Measurements from ENCODE around the gene CNP. TPM values are rescaled to one million over a fixed set of nuclear protein-coding genes. Genes with fewer than 3 reads are reported as not detected.
"Not testable (repeated sequence)": the region's sequence is repeated elsewhere in the genome, so short reads cannot be mapped to it uniquely, and the experiment has no call there.

CNP gene
- total RNA-seq, 2 experiments from 2014 or later = 81.2 to 97.5 TPM

GRCh38 chr17:42002175-42002791, 35.7 kb downstream of the CNP start:
- Mint-ChIP-seq H3K27ac (no peak overlapping the region), H3K4me3 (no peak overlapping the region), H3K36me3 (ENCODE audit: low read depth) (peaks cover 26% of the 10 kb centered on the region), H3K9me3 (no peaks in the 10 kb centered on the region), H3K27me3 (no peaks in the 10 kb centered on the region), H3K4me1 (peaks cover 31% of the 10 kb centered on the region)
- DNase-seq = no peak
- ChIA-PET POLR2A (no interaction called here), CTCF (interaction anchor here (0.8 to 9.2 kb wide), 4 partner anchors 16 to 178 kb away, joined by 3 to 62 read pairs (median 3); partner anchors contain the start of genes DNAJC7 and NKIRAS2)

DNA sequence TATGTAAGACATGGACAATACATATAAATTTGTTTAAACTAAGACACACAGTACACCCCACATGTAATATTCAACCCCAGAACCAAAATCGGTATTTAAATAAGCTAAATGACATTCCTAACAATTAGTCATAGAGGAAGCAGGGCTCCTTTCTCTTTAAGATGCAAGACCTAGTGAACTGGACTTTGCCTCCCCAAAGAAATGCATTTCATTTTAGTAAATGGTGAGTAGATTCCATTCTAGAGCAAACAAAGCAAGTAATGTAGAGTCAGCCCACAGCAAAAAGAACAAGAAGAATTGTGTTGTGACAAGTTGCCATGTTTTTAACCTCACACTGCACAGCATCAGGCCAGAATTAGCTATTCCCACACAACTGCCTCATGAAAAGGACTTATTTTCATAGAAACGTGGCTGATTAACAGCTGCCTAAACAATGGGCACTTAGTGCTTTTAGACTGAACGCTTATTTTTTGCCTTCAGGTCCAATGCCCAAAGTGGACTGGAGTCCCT, 36.3 kb downstream of the CNP start:
- ChIA-PET POLR2A (no interaction called here), CTCF (interaction anchor here (0.8 to 9.2 kb wide), 4 partner anchors 15 to 178 kb away, joined by 3 to 62 read pairs (median 3); partner anchors contain the start of genes DNAJC7 and NKIRAS2)
- Mint-ChIP-seq H3K27me3 (no peaks in the 10 kb centered on the region), H3K27ac (no peak overlapping the region), H3K4me3 (no peak overlapping the region), H3K36me3 (ENCODE audit: low read depth) (peaks cover 26% of the 10 kb centered on the region), H3K9me3 (no peaks in the 10 kb centered on the region), H3K4me1 (peaks cover 32% of the 10 kb centered on the region)
- no peak for DNase-seq

GRCh38 chr17:42005166-42005565, 38.6 kb downstream of the CNP start:
- H3K27me3 Mint-ChIP-seq = no peaks in the 10 kb centered on the region
- no peak overlapping the region for H3K27ac Mint-ChIP-seq
- peaks cover 26% of the 10 kb centered on the region for H3K36me3 Mint-ChIP-seq (ENCODE audit: low read depth)
- no peak for DNase-seq
- H3K4me3 Mint-ChIP-seq = no peak overlapping the region
- no peaks in the 10 kb centered on the region for H3K9me3 Mint-ChIP-seq
- CTCF ChIA-PET = interaction anchor here (1.0 to 9.2 kb wide), 2 partner anchors 13 to 21 kb away, joined by 3 to 62 read pairs; partner anchors contain the start of genes DNAJC7 and NKIRAS2
- peaks cover 41% of the 10 kb centered on the region for H3K4me1 Mint-ChIP-seq
- POLR2A ChIA-PET = no interaction called here

GRCh38 chr17:42009170-42009569, 42.6 kb downstream of the CNP start:
- Mint-ChIP-seq H3K36me3 (ENCODE audit: low read depth) (peaks cover 20% of the 10 kb centered on the region), H3K9me3 (no peaks in the 10 kb centered on the region), H3K27me3 (no peaks in the 10 kb centered on the region), H3K27ac (peak overlapping the region; percentile 39), H3K4me1 (peaks cover 52% of the 10 kb centered on the region), H3K4me3 (no peak overlapping the region)
- no peak for DNase-seq
- POLR2A ChIA-PET = interaction anchor here (0.5 kb wide), 1 partner anchor 532 kb away, joined by 3 read pairs; no protein-coding TSS in a partner anchor
- CTCF ChIA-PET = interaction anchor here (0.7 to 9.2 kb wide), 3 partner anchors 9 to 91 kb away, joined by 3 to 62 read pairs (median 5); partner anchors contain the start of genes DNAJC7 and NKIRAS2

- H3K27me3 Mint-ChIP-seq, POLR2A ChIA-PET, H3K9me3 Mint-ChIP-seq, H3K27ac Mint-ChIP-seq, H3K4me3 Mint-ChIP-seq, DNase-seq: not testable (repeated sequence)
- CTCF ChIA-PET = interaction anchor here (9.2 kb wide), 1 partner anchor 8 kb away, joined by 62 read pairs; the partner anchor contains the start of genes DNAJC7 and NKIRAS2
- Mint-ChIP-seq H3K4me1 (peaks cover 47% of the 10 kb centered on the region), H3K36me3 (ENCODE audit: low read depth) (peaks cover 20% of the 10 kb centered on the region)
These were observed 43.7 kb downstream of the CNP start for GRCh38 chr17:42010266-42010680.

DNA sequence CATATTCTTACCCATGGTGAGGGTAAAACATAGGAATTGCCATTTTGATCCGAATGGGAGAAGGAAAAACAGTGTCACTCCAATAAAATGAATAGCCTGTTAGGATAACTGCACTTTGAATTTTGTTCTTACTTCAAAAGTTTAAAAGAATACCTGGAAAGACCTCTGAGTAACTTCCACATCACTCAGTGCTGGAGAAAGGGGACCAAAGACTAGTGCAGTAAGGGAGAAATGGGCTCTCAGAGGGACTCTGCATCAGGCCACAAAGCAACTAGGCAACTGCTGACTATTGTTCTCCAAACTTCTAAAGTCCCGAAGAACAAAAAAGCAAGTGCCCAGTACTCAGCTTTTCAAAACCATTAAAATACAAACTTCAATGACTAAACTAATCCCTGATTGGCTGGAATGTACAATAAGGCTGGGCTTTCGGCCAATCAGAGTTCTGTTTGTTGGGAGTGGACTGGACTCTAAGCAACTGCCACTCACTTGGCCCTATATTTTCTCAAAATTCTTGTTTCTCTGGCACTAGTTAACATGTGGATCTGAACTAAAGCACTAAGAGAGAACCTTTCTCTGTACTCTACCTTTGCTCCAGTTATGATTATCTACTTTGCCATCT, 44.4 kb downstream of the CNP start:
- no peaks in the 10 kb centered on the region for H3K27me3 Mint-ChIP-seq
- ChIA-PET POLR2A (no interaction called here), CTCF (no interaction called here)
- peaks cover 53% of the 10 kb centered on the region for H3K4me1 Mint-ChIP-seq
- H3K27ac Mint-ChIP-seq = no peak overlapping the region
- DNase-seq = no peak
- H3K9me3 Mint-ChIP-seq = no peaks in the 10 kb centered on the region
- no peak overlapping the region for H3K4me3 Mint-ChIP-seq
- peaks cover 20% of the 10 kb centered on the region for H3K36me3 Mint-ChIP-seq (ENCODE audit: low read depth)

DNA sequence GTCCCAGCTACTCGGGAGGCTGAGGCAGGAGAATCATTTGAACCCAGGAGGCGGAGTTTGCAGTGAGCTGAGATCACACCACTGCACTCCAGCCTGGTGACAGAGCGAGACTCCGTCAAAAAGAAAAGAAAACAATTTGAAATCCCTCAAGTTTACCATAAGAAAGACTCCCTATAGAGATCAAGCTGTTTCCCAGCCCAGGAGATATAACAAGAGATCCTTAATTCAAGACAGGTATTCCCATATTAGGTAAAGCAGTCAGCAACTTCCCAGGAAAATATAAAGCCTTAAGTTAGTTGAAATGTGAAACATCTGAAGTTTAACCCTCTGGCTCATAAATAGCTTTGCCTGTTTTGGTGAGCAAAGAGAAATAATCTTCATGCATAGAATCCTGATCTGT, 45.8 kb downstream of the CNP start:
- POLR2A ChIA-PET = interaction anchor here (1.2 kb wide), 1 partner anchor 46 kb away, joined by 4 read pairs; the partner anchor contains the start of gene CNP
- DNase-seq, CTCF ChIA-PET, H3K9me3 Mint-ChIP-seq, H3K4me3 Mint-ChIP-seq, H3K27me3 Mint-ChIP-seq, H3K27ac Mint-ChIP-seq: not testable (repeated sequence)
- H3K4me1 Mint-ChIP-seq = peaks cover 57% of the 10 kb centered on the region
- H3K36me3 Mint-ChIP-seq (ENCODE audit: low read depth) = peaks cover 23% of the 10 kb centered on the region

- H3K9me3 Mint-ChIP-seq, POLR2A ChIA-PET, H3K27me3 Mint-ChIP-seq, DNase-seq, H3K27ac Mint-ChIP-seq, H3K4me3 Mint-ChIP-seq, CTCF ChIA-PET: not testable (repeated sequence)
- peaks cover 23% of the 10 kb centered on the region for H3K36me3 Mint-ChIP-seq (ENCODE audit: low read depth)
- peaks cover 68% of the 10 kb centered on the region for H3K4me1 Mint-ChIP-seq
These were observed 47.1 kb downstream of the CNP start for GRCh38 chr17:42013740-42014139.

DNA sequence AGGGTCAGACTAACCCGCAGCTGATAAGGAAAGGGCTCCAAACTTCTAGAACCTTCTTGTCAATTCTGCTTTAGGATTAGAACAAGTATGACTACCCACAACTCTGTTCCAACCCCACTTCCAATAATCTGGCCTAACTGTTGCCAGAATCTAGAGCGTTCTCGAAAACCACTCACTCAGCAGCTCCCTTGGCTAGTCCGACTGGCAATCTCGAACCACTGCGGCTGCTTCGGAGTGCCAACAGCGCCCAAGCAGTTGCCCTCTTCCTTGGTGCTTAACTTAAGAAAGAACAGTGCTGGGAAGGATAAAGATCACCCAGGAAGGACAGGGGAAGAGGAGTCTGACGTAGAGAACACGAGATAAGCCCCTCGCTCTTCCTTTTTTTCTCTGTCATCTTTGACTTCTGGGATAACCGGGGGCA, 49.8 kb downstream of the CNP start:
- Mint-ChIP-seq H3K27me3 (no peaks in the 10 kb centered on the region), H3K27ac (peak overlapping the region; percentile 100), H3K9me3 (peaks cover 5% of the 10 kb centered on the region), H3K36me3 (ENCODE audit: low read depth) (peaks cover 13% of the 10 kb centered on the region), H3K4me3 (peak overlapping the region; percentile 99), H3K4me1 (peaks cover 72% of the 10 kb centered on the region)
- ChIA-PET POLR2A (no interaction called here), CTCF (interaction anchor here (0.6 to 7.5 kb wide), 8 partner anchors 11 to 1914 kb away, joined by 3 to 71 read pairs (median 10); partner anchors contain the start of gene DHX58)
- DNase-seq = no peak

DNA sequence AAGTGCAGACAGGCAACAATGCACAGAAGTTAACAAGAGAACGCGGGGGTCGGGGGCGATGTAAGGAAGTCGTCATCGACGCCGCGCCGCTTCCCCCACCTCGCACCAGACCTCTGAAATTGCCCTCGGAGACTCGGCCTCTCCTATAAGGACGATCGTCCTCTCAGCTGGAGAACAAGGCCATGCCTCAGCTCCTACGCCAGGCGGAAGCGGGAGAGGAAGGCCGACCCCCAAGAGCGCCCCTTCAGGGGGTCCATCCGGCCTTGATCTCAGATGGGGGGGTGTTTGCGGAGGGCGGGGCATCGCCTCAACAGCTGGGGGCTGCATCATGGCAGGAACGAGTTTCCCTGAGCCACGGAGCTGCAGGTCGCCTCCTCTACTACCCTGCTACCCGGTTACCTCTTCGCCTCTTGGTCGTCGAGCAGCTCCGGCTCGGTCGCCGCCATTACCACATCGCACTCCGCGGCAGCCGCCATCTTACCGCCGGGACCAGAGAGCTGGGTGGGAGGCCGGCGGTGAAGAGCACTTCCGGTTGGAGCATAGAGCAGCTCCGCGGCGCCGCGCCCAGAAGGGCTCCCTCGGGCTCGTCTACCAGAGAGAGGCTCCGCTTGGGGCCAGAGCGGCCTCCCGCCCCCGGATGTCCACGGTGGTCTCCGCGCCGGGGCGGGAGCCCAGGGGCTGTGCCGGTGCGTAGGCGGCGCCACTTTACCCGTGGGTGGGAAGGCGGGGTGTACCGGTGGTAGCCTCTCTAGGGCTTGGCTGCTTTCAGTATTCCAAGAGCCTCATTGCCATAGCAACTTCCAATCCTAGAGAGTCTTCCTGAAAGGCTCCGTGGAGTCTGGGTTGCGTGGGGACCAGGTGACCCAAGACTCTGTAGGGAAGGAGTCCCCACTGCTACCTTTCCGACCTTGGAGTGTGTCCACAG, 50.6 kb downstream of the CNP start, which contains the start of gene DNAJC7:
Gene DNAJC7 (minus strand): TSS at position 499 of the 925 bp plus-strand sequence. CDS start 23 bp downstream, at position 476.
- POLR2A ChIA-PET = interaction anchor here (0.6 to 1.1 kb wide), 5 partner anchors 91 to 297 kb away, joined by 3 to 6 read pairs (median 4); partner anchors contain the start of gene DHX58
- DNase-seq = peak; percentile 91
- Mint-ChIP-seq H3K9me3 (peaks cover 5% of the 10 kb centered on the region), H3K4me3 (peak within 1 kb of the TSS; percentile 99), H3K27me3 (no peaks in the 10 kb centered on the region), H3K36me3 (ENCODE audit: low read depth) (peaks cover 13% of the 10 kb centered on the region), H3K27ac (peak within 1 kb of the TSS; percentile 100), H3K4me1 (peaks cover 71% of the 10 kb centered on the region)
- CTCF ChIA-PET = interaction anchor here (0.6 to 7.5 kb wide), 16 partner anchors 11 to 1914 kb away, joined by 3 to 71 read pairs (median 4); partner anchors contain the start of genes DHX58 and GHDC

DNA sequence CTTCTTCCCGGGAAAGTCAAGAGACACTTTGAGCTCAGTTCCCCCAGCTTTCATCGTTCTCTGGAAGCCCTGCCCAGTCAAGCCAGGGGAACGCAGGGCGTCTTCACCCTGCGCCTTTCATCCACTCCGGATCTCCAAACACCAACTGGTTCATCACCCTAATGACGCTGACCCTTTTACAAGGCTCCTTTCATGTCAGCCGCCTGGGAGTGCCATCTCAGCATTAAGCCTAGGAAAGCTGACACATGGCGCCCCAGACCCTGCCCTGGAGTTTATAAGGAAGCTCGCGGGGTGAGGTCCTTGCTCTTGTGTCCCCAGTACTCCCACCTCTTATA, 51.2 kb downstream of the CNP start:
- ChIA-PET POLR2A (interaction anchor here (0.6 to 1.1 kb wide), 6 partner anchors 90 to 297 kb away, joined by 3 to 6 read pairs (median 4); partner anchors contain the start of gene DHX58), CTCF (interaction anchor here (0.6 to 7.5 kb wide), 16 partner anchors 10 to 176 kb away, joined by 3 to 71 read pairs (median 4); partner anchors contain the start of genes DHX58 and GHDC)
- Mint-ChIP-seq H3K27me3 (no peaks in the 10 kb centered on the region), H3K36me3 (ENCODE audit: low read depth) (peaks cover 16% of the 10 kb centered on the region), H3K4me1 (peaks cover 68% of the 10 kb centered on the region), H3K27ac (peak overlapping the region; percentile 100), H3K9me3 (peaks cover 5% of the 10 kb centered on the region), H3K4me3 (peak overlapping the region; percentile 99)
- DNase-seq = no peak

DNA sequence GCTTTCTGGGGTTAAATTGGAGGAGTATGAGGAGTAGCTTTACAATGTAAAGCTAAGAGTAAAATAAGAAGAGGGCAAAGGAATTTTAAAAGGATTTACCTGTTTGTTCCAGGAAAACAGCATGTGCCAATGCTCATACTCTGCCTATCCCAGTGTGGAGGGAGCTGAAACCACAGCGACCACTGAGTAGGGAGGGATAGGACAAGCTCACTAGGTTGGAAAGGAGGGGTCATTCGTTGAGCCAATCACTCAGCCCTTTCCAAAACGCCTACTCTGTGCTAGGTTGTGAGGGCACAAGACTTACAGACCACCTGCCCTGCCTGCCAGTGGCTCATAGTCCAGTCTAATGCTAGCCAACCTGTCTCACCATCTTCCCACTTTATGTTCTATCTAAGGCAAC, 51.7 kb downstream of the CNP start:
- peaks cover 14% of the 10 kb centered on the region for H3K36me3 Mint-ChIP-seq (ENCODE audit: low read depth)
- POLR2A ChIA-PET = interaction anchor here (0.6 to 1.1 kb wide), 2 partner anchors 89 to 100 kb away, joined by 3 read pairs; no protein-coding TSS in a partner anchor
- peaks cover 5% of the 10 kb centered on the region for H3K9me3 Mint-ChIP-seq
- no peak for DNase-seq
- CTCF ChIA-PET = interaction anchor here (0.8 to 7.5 kb wide), 15 partner anchors 10 to 176 kb away, joined by 3 to 71 read pairs (median 4); partner anchors contain the start of genes DHX58 and GHDC
- peak overlapping the region; percentile 99 for H3K4me3 Mint-ChIP-seq
- H3K27me3 Mint-ChIP-seq = no peaks in the 10 kb centered on the region
- peaks cover 64% of the 10 kb centered on the region for H3K4me1 Mint-ChIP-seq
- peak overlapping the region; percentile 100 for H3K27ac Mint-ChIP-seq
